Mucosa of stomach (tissue), 1 donor: ENCODE results near the gene GLI3.

Experiments
- H3K27me3 ChIP-seq: one replicate; pipeline ENCODE4 v1.7.0; 2013; ENCODE audit warnings: mild to moderate bottlenecking, low read length; ENCODE audit not compliant: control insufficient read depth, insufficient read depth
- H3K36me3 ChIP-seq: one replicate; pipeline ENCODE4 v1.7.0; 2013; ENCODE audit warnings: low read length; ENCODE audit not compliant: control insufficient read depth, insufficient read depth
- H3K4me1 ChIP-seq: one replicate; pipeline ENCODE4 v1.7.0; 2013; ENCODE audit warnings: mild to moderate bottlenecking, low read length; ENCODE audit not compliant: control insufficient read depth, insufficient read depth
- H3K4me3 ChIP-seq: one replicate; pipeline ENCODE4 v1.7.0; 2013; ENCODE audit warnings: low read length
- H3K9ac ChIP-seq: one replicate; pipeline ENCODE4 v1.7.0; 2013; ENCODE audit warnings: mild to moderate bottlenecking, low read length, moderate library complexity
- H3K9me3 ChIP-seq: one replicate; pipeline ENCODE4 v1.7.0; 2013; ENCODE audit warnings: mild to moderate bottlenecking, low read length, moderate library complexity; ENCODE audit not compliant: control insufficient read depth
- donor health status: Pancreatic carcinoma.

Gene GLI3

GRCh38 chr7:42103456-42103855 lies 133.6 kb downstream of the GLI3 start:
- Histone ChIP-seq H3K4me1 (no peaks in the 10 kb centered on the region), H3K4me3 (no peak overlapping the region), H3K27me3 (no peaks in the 10 kb centered on the region), H3K9me3 (no peaks in the 10 kb centered on the region), H3K36me3 (no peaks in the 10 kb centered on the region), H3K9ac (no peak overlapping the region)

GRCh38 chr7:42103020-42103419 lies 134.0 kb downstream of the GLI3 start:
- Histone ChIP-seq H3K27me3 (no peaks in the 10 kb centered on the region), H3K36me3 (no peaks in the 10 kb centered on the region), H3K4me1 (no peaks in the 10 kb centered on the region), H3K9me3 (no peaks in the 10 kb centered on the region), H3K9ac (no peak overlapping the region), H3K4me3 (no peak overlapping the region)

GRCh38 chr7:42102301-42102700 lies 134.7 kb downstream of the GLI3 start:
- Histone ChIP-seq H3K4me3 (no peak overlapping the region), H3K36me3 (no peaks in the 10 kb centered on the region), H3K4me1 (no peaks in the 10 kb centered on the region), H3K9me3 (no peaks in the 10 kb centered on the region), H3K9ac (no peak overlapping the region), H3K27me3 (no peaks in the 10 kb centered on the region)

GRCh38 chr7:42100156-42100508 lies 136.9 kb downstream of the GLI3 start:
- no peaks in the 10 kb centered on the region for H3K9me3 ChIP-seq
- H3K9ac ChIP-seq, result no peak overlapping the region
- H3K36me3 ChIP-seq, result no peaks in the 10 kb centered on the region
- H3K4me1 ChIP-seq, result no peaks in the 10 kb centered on the region
- no peaks in the 10 kb centered on the region for H3K27me3 ChIP-seq
- H3K4me3 ChIP-seq, result no peak overlapping the region

GRCh38 chr7:42099470-42100155 lies 137.4 kb downstream of the GLI3 start:
- Histone ChIP-seq H3K4me1 (no peaks in the 10 kb centered on the region), H3K4me3 (no peak overlapping the region), H3K27me3 (no peaks in the 10 kb centered on the region), H3K36me3 (no peaks in the 10 kb centered on the region), H3K9ac (no peak overlapping the region), H3K9me3 (no peaks in the 10 kb centered on the region)

- Histone ChIP-seq H3K36me3 (no peaks in the 10 kb centered on the region), H3K9ac (no peak overlapping the region), H3K4me3 (no peak overlapping the region), H3K4me1 (no peaks in the 10 kb centered on the region), H3K9me3 (no peaks in the 10 kb centered on the region), H3K27me3 (no peaks in the 10 kb centered on the region)
Measured at GRCh38 chr7:42099066-42099465, 137.9 kb downstream of the GLI3 start.

- Histone ChIP-seq H3K36me3 (no peaks in the 10 kb centered on the region), H3K4me1 (no peaks in the 10 kb centered on the region), H3K4me3 (no peak overlapping the region), H3K27me3 (no peaks in the 10 kb centered on the region), H3K9ac (no peak overlapping the region), H3K9me3 (no peaks in the 10 kb centered on the region)
Measured at GRCh38 chr7:42097752-42098151, 139.3 kb downstream of the GLI3 start.

GRCh38 chr7:42096681-42097561 lies 140.1 kb downstream of the GLI3 start:
- Histone ChIP-seq H3K9ac (no peak overlapping the region), H3K36me3 (no peaks in the 10 kb centered on the region), H3K4me1 (peaks cover 3% of the 10 kb centered on the region), H3K27me3 (peaks cover 5% of the 10 kb centered on the region), H3K4me3 (no peak overlapping the region), H3K9me3 (no peaks in the 10 kb centered on the region)

- H3K4me1 ChIP-seq, result peaks cover 9% of the 10 kb centered on the region
- H3K9ac ChIP-seq, result no peak overlapping the region
- peaks cover 5% of the 10 kb centered on the region for H3K27me3 ChIP-seq
- H3K4me3 ChIP-seq, result no peak overlapping the region
- no peaks in the 10 kb centered on the region for H3K36me3 ChIP-seq
- no peaks in the 10 kb centered on the region for H3K9me3 ChIP-seq
Measured at GRCh38 chr7:42096268-42096667, 140.7 kb downstream of the GLI3 start.

GRCh38 chr7:42095791-42096190 lies 141.2 kb downstream of the GLI3 start:
- Histone ChIP-seq H3K4me3 (no peak overlapping the region), H3K4me1 (peaks cover 13% of the 10 kb centered on the region), H3K36me3 (no peaks in the 10 kb centered on the region)

GRCh38 chr7:42093349-42093905 lies 143.6 kb downstream of the GLI3 start:
- Histone ChIP-seq H3K4me3 (no peak overlapping the region), H3K27me3 (peaks cover 5% of the 10 kb centered on the region), H3K4me1 (peaks cover 13% of the 10 kb centered on the region), H3K36me3 (no peaks in the 10 kb centered on the region), H3K9ac (no peak overlapping the region), H3K9me3 (no peaks in the 10 kb centered on the region)

More at GRCh38 chr7:42095791-42096190, 141.2 kb downstream of the GLI3 start:
- Histone ChIP-seq H3K9ac (no peak overlapping the region), H3K9me3 (no peaks in the 10 kb centered on the region), H3K27me3 (peaks cover 5% of the 10 kb centered on the region)
